Chondrocyte (in vitro differentiated cells): ENCODE results near the gene UBASH3B. TPM values are rescaled to one million over a fixed set of nuclear protein-coding genes. Genes with fewer than 3 reads are reported as not detected.
A peak's percentile ranks its signal among the peaks of the same experiment; 100 is the strongest.

Experiments
- DNase-seq: peaks from one replicate; pipeline ENCODE4 v3.0.0; 2021; ENCODE audit warnings: mixed read lengths, low spot score
- H3K27ac Mint-ChIP-seq: one replicate; pipeline ENCODE4 v1.8.0; 2021; ENCODE audit warnings: mild to moderate bottlenecking, moderate library complexity, mixed read lengths; ENCODE audit not compliant: unreplicated experiment
- H3K27me3 Mint-ChIP-seq: 2 replicates; pipeline ENCODE4 v1.8.0; 2021; ENCODE audit warnings: low read depth, mixed read lengths
- H3K36me3 Mint-ChIP-seq: 2 replicates; pipeline ENCODE4 v1.8.0; 2021; ENCODE audit warnings: low read depth, mixed read lengths
- H3K4me1 Mint-ChIP-seq: 2 replicates; pipeline ENCODE4 v1.8.0; 2021; ENCODE audit warnings: low read depth, mild to moderate bottlenecking, mixed read lengths
- H3K4me3 Mint-ChIP-seq: one replicate; pipeline ENCODE4 v1.8.0; 2021; ENCODE audit warnings: mild to moderate bottlenecking, moderate library complexity, mixed read lengths; ENCODE audit not compliant: unreplicated experiment
- H3K9me3 Mint-ChIP-seq: 2 replicates; pipeline ENCODE4 v1.8.0; 2021; ENCODE audit warnings: low read depth, mixed read lengths
- total RNA-seq: library from RNA; stranded (reverse); gene quantifications from 3 replicates; pipeline ENCODE4 v1.2.1, GENCODE V29; 2021
- TF ChIP-seq, protein P1 (sequence below): fragments of 200-600 bp; sonication (generic); IDR thresholded peaks from 2 replicates; pipeline ENCODE4 v1.5.0; 2021; ENCODE audit warnings: antibody characterized with exemption, mild to moderate bottlenecking, moderate library complexity

UBASH3B gene
- total RNA-seq, 1 donor from 2014 or later = 14.4 TPM

DNA sequence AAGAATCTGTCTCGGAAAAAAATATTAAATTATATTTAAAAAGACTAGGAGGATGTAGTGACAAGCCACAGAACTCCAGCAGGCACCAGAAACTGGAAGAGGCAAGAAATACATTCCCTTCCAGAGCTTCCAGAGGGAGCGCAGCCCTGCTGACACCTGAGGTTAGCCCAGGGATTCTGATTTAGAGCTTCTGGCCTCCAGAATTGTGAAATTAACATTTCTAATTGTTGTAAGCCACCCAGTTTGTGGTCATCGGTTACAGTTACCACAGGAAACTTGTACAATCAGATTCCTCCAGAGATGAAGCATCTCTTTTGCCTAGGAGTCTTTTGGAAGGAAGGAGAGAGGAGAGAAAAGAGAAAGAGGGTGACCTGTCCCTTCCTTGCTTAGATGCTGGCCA lies 6.4 kb upstream of the UBASH3B start:
- DNase-seq = no peak
- Mint-ChIP-seq H3K27me3 (no peaks in the 10 kb centered on the region), H3K9me3 (no peaks in the 10 kb centered on the region), H3K27ac (no peak overlapping the region), H3K36me3 (no peaks in the 10 kb centered on the region), H3K4me3 (no peak overlapping the region), H3K4me1 (peaks cover 19% of the 10 kb centered on the region)
- TF ChIP-seq, protein P1, sequence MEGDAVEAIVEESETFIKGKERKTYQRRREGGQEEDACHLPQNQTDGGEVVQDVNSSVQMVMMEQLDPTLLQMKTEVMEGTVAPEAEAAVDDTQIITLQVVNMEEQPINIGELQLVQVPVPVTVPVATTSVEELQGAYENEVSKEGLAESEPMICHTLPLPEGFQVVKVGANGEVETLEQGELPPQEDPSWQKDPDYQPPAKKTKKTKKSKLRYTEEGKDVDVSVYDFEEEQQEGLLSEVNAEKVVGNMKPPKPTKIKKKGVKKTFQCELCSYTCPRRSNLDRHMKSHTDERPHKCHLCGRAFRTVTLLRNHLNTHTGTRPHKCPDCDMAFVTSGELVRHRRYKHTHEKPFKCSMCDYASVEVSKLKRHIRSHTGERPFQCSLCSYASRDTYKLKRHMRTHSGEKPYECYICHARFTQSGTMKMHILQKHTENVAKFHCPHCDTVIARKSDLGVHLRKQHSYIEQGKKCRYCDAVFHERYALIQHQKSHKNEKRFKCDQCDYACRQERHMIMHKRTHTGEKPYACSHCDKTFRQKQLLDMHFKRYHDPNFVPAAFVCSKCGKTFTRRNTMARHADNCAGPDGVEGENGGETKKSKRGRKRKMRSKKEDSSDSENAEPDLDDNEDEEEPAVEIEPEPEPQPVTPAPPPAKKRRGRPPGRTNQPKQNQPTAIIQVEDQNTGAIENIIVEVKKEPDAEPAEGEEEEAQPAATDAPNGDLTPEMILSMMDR = no peak

DNA sequence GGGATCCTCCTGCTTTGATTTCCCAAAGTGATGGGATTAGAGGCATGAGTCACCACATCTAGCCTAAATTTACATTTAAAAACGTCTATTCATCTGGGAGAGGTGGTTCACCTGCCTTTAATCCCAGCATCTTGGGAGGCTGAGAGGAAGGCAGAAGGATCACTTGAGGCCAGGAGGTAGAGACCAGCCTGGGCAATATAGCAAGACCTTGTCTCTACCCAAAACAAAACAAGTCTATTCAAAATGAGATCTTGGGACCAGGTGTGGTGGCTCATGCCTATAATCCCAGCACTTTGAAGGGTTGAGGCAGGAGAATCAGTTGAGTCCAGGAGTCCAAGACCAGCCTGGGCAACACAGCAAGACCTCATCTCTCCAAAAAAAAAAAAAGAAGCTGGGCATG lies 4.9 kb upstream of the UBASH3B start:
- TF ChIP-seq, protein P1 = no peak
- no peak for DNase-seq
- Mint-ChIP-seq H3K9me3 (no peaks in the 10 kb centered on the region), H3K27me3 (peaks cover 2% of the 10 kb centered on the region), H3K36me3 (no peaks in the 10 kb centered on the region), H3K4me1 (peaks cover 20% of the 10 kb centered on the region), H3K27ac (no peak overlapping the region), H3K4me3 (no peak overlapping the region)

DNA sequence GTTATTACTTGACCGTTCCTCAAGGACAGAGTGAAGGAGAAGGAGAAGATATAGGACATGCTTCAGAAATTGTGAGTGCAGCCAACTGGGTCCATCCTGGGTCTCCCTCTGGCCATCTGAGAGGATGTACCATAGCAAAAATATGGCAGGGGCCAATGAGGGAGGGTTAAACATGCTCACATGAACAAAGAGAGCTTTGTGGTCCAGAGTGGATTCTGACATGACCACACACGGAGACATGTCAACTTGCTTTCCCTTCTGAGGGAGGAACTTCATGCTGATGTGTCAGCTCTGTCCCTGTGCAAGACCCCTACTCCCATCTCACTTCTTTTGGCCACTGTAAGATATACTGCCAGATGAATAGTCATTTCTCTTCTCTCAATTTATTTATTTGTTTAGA lies 3.0 kb upstream of the UBASH3B start:
- TF ChIP-seq, protein P1 = no peak
- Mint-ChIP-seq H3K4me3 (no peak overlapping the region), H3K27ac (no peak overlapping the region), H3K9me3 (no peaks in the 10 kb centered on the region), H3K4me1 (peaks cover 20% of the 10 kb centered on the region), H3K36me3 (no peaks in the 10 kb centered on the region), H3K27me3 (peaks cover 2% of the 10 kb centered on the region)
- DNase-seq = peak; percentile 8

DNA sequence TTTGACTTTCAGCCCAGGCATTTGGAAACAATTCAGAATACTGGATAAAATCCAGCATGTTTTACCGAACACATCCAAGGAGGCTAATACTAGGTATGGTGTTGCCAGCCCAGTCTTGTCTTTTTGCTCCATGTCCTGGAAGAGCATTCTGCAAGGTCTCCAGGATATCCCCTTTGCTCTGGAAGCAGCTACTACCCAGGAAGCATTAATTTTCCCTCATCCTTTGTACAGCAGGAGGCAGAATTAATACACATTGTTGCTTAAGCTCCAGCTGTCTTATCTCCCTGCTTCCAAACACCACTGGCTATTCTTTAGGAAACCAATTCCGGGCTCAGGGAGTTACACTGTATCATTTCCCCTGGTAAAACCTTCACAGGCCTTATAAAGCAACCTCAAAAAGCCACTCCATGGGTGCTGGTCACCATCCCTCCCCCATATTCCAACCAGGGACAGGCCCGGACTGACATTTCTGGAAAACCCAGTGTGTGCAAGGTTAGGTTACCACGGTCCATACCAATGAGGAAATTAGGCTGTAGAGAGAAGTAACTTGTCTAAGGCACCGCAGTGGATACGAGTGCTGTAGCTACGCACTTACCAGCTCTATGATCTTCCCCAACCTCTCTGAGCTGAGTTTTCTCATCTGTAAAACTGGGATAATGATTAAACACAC lies 1.5 kb upstream of the UBASH3B start:
- no peak overlapping the region for H3K4me3 Mint-ChIP-seq
- no peak overlapping the region for H3K27ac Mint-ChIP-seq
- H3K36me3 Mint-ChIP-seq = no peaks in the 10 kb centered on the region
- peaks cover 18% of the 10 kb centered on the region for H3K4me1 Mint-ChIP-seq
- H3K27me3 Mint-ChIP-seq = peaks cover 2% of the 10 kb centered on the region
- no peaks in the 10 kb centered on the region for H3K9me3 Mint-ChIP-seq
- DNase-seq = peak; percentile 15
- TF ChIP-seq, protein P1 = no peak

DNA sequence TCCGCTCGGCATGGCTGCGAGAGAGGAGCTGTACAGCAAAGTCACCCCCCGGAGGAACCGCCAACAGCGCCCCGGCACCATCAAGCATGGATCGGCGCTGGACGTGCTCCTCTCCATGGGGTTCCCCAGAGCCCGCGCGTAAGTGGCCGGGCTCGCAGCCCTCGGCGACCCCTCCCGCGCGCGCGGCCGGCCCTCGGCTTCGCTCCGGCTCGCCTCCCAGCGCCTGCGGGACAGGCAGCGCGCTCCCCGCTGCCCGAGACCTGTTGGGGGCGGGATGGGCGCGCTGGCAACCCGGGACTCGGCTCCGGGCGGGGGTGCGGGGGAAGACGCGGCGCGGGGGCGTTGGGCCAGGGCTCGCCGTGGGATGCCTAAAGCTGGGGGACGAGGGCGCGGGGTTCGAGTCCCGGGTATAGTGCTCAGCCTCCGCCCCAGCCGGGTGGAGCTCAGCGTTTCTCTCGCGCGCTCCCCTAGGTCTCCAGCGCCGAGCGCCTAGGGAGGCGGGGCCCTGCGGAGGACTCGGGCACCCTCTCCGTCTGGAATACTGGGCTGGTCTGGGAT lies 630 bp downstream of the UBASH3B start:
- peak overlapping the region; percentile 89 for H3K27ac Mint-ChIP-seq
- H3K27me3 Mint-ChIP-seq = peaks cover 2% of the 10 kb centered on the region
- DNase-seq = peak; percentile 89
- H3K9me3 Mint-ChIP-seq = no peaks in the 10 kb centered on the region
- TF ChIP-seq, protein P1 = no peak
- H3K36me3 Mint-ChIP-seq = no peaks in the 10 kb centered on the region
- H3K4me1 Mint-ChIP-seq = peaks cover 27% of the 10 kb centered on the region
- H3K4me3 Mint-ChIP-seq = peak overlapping the region; percentile 94
